Neural crest cell (in vitro differentiated cells): ENCODE measurements around the gene USP7. TPM values are rescaled to one million over a fixed set of nuclear protein-coding genes. Genes with fewer than 3 reads are reported as not detected.
"Not testable (repeated sequence)": the region's sequence is repeated elsewhere in the genome, so short reads cannot be mapped to it uniquely, and the experiment has no call there.

Source experiments
- DNase-seq: peaks from one replicate; pipeline ENCODE4 v3.0.0; 2021; ENCODE audit warnings: low read depth, mixed read lengths, low spot score
- H3K27ac Mint-ChIP-seq: one replicate; pipeline ENCODE4 v1.8.0; 2021; ENCODE audit warnings: mild to moderate bottlenecking, mixed read lengths; ENCODE audit not compliant: unreplicated experiment
- H3K27me3 Mint-ChIP-seq: 2 replicates; pipeline ENCODE4 v1.8.0; 2021; ENCODE audit warnings: low read depth, mild to moderate bottlenecking, mixed read lengths
- H3K36me3 Mint-ChIP-seq: 2 replicates; pipeline ENCODE4 v1.8.0; 2021; ENCODE audit warnings: low read depth, mild to moderate bottlenecking, mixed read lengths
- H3K4me1 Mint-ChIP-seq: 2 replicates; pipeline ENCODE4 v1.8.0; 2021; ENCODE audit warnings: mixed read lengths
- H3K4me3 Mint-ChIP-seq: one replicate; pipeline ENCODE4 v1.8.0; 2021; ENCODE audit warnings: mild to moderate bottlenecking, mixed read lengths
- H3K9me3 Mint-ChIP-seq: 2 replicates; pipeline ENCODE4 v1.8.0; 2021; ENCODE audit warnings: mixed read lengths
- total RNA-seq: library from RNA; stranded (reverse); gene quantifications from 2 replicates; pipeline ENCODE4 v1.2.1, GENCODE V29; 2021
- TF ChIP-seq, protein P1 (sequence below): fragments of 200-600 bp; sonication (generic); conservative IDR thresholded peaks from 2 replicates; pipeline ENCODE4 v1.5.0; 2021; ENCODE audit warnings: antibody characterized with exemption, mild to moderate bottlenecking

USP7 gene
- total RNA-seq, 1 donor from 2014 or later: 162 TPM

DNA sequence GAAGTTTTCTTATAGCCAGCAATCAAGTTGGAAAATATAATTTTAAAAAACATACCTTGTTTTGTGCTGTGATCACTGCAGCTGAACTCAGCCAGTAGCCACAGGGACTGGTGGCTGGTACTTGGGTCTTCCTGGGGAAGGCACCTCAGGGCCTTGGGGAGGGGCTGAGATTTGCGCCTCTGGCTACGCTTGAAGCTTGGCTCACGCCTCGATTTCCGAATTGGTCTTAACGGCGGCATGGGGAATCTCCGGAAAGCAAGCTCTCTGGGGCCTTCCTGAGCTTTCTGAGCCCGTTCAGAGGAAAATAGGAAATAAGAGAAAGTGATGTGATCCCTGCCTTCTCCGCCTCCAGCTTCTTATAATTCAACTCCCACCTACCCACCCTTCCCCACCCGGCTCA lies 11.3 kb upstream of the USP7 start:
- Mint-ChIP-seq H3K9me3 (peaks cover 5% of the 10 kb centered on the region), H3K36me3 (no peaks in the 10 kb centered on the region), H3K4me3 (no peak overlapping the region), H3K4me1 (no peaks in the 10 kb centered on the region), H3K27me3 (peaks cover 9% of the 10 kb centered on the region), H3K27ac (peak overlapping the region; percentile 57)
- DNase-seq: no peak
- TF ChIP-seq, protein P1, sequence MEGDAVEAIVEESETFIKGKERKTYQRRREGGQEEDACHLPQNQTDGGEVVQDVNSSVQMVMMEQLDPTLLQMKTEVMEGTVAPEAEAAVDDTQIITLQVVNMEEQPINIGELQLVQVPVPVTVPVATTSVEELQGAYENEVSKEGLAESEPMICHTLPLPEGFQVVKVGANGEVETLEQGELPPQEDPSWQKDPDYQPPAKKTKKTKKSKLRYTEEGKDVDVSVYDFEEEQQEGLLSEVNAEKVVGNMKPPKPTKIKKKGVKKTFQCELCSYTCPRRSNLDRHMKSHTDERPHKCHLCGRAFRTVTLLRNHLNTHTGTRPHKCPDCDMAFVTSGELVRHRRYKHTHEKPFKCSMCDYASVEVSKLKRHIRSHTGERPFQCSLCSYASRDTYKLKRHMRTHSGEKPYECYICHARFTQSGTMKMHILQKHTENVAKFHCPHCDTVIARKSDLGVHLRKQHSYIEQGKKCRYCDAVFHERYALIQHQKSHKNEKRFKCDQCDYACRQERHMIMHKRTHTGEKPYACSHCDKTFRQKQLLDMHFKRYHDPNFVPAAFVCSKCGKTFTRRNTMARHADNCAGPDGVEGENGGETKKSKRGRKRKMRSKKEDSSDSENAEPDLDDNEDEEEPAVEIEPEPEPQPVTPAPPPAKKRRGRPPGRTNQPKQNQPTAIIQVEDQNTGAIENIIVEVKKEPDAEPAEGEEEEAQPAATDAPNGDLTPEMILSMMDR: no peak

- DNase-seq: no peak
- no peak overlapping the region for H3K4me3 Mint-ChIP-seq
- peaks cover 2% of the 10 kb centered on the region for H3K9me3 Mint-ChIP-seq
Observed at GRCh38 chr16:8972843-8973586, 9.3 kb upstream of the USP7 start.

GRCh38 chr16:8971416-8971815 lies 7.7 kb upstream of the USP7 start:
- Mint-ChIP-seq H3K4me1 (no peaks in the 10 kb centered on the region), H3K36me3 (no peaks in the 10 kb centered on the region), H3K27me3 (peaks cover 7% of the 10 kb centered on the region), H3K4me3 (no peak overlapping the region), H3K9me3 (no peaks in the 10 kb centered on the region), H3K27ac (no peak overlapping the region)
- DNase-seq: no peak
- TF ChIP-seq, protein P1: no peak

More at GRCh38 chr16:8972843-8973586, 9.3 kb upstream of the USP7 start:
- no peaks in the 10 kb centered on the region for H3K4me1 Mint-ChIP-seq
- TF ChIP-seq, protein P1: no peak
- H3K27ac Mint-ChIP-seq: no peak overlapping the region
- H3K27me3 Mint-ChIP-seq: peaks cover 9% of the 10 kb centered on the region
- H3K36me3 Mint-ChIP-seq: no peaks in the 10 kb centered on the region

GRCh38 chr16:8969202-8969897 lies 5.6 kb upstream of the USP7 start:
- H3K27ac Mint-ChIP-seq, DNase-seq, H3K36me3 Mint-ChIP-seq, H3K9me3 Mint-ChIP-seq, H3K4me1 Mint-ChIP-seq, H3K4me3 Mint-ChIP-seq: not testable (repeated sequence)
- H3K27me3 Mint-ChIP-seq: peaks cover 18% of the 10 kb centered on the region

DNA sequence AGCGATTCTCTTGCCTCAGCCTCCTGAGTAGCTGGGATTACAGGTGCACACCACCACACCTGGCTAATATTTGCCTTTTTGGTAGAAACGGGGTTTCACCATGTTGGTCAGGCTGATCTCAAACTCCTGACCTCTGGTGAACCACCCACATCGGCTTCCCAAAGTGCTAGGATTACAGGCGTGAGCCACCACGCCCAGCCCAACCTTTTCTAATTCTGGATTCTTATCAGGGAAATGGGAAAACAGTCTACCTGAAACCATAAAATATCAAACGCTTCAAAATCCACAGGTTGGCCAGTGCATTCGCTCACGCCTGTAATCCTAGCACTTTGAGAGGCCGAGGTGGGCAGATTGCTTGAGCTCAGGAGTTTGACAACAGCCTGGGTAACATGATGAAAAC lies 4.3 kb upstream of the USP7 start:
- not testable (repeated sequence) for H3K4me1 Mint-ChIP-seq, DNase-seq, H3K27ac Mint-ChIP-seq, H3K9me3 Mint-ChIP-seq, H3K36me3 Mint-ChIP-seq, H3K4me3 Mint-ChIP-seq
- H3K27me3 Mint-ChIP-seq: peaks cover 18% of the 10 kb centered on the region

DNA sequence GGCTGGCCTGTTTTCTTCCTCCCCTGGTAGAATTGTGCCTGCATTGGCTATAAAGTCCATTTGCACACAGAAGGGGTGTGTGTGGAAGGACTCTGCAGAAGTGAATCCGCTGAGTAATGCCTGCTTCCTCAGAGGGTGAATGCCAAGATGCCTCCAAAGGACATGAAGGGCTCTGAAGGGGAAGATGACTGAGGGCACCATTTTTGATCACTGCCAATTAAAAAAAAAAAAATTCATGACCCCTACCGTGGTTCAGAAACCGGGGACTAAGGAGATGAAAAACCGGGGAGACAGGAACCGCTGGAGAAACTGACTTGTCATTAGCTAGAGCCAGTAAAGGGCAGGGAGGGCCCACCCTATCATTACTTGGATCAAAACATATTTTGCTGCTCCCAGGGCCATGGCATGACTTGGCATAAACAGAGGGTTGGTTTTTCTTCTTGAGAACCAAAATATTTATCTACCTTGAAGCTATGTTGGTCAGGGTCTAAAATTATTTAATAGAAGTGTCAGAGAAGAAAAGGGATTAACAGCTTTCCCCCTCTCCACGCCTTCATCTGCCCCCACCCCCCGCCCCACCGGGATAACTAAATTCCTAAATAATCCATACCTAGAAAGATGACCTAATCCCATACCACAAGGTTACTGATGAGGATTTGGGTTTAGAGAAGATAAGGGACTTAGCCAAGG lies 3.6 kb upstream of the USP7 start:
- Mint-ChIP-seq H3K4me3 (peak overlapping the region; percentile 83), H3K27me3 (peaks cover 18% of the 10 kb centered on the region), H3K9me3 (no peaks in the 10 kb centered on the region), H3K4me1 (peaks cover 6% of the 10 kb centered on the region), H3K27ac (no peak overlapping the region), H3K36me3 (no peaks in the 10 kb centered on the region)
- DNase-seq: no peak
- TF ChIP-seq, protein P1: no peak
